Fibroblast of lung (primary cell): ENCODE data around the gene PKD2L1. TPM values are rescaled to one million over a fixed set of nuclear protein-coding genes. Genes with fewer than 3 reads are reported as not detected.
"Not testable (repeated sequence)": the region's sequence is repeated elsewhere in the genome, so short reads cannot be mapped to it uniquely, and the experiment has no call there.

Source experiments
- DNase-seq, 2 donors: peaks; one replicate each; pipeline versions ENCODE4 v3.0.0 to v3.0.0-alpha.2; 2010; ENCODE audit warnings: low read depth in 2 of 2
- H2AFZ ChIP-seq: 2 replicates; pipeline ENCODE4 v1.5.1; 2012; ENCODE audit warnings: low read length, control low read depth, inconsistent platforms
- H3K27ac ChIP-seq: 2 replicates; pipeline ENCODE4 v1.5.1; 2011; ENCODE audit warnings: low read length, control low read depth; ENCODE audit not compliant: insufficient read depth
- H3K27me3 ChIP-seq: 2 replicates; pipeline ENCODE4 v1.5.1; 2011; ENCODE audit warnings: mild to moderate bottlenecking, low read length; ENCODE audit not compliant: control insufficient read depth, insufficient read depth
- H3K36me3 ChIP-seq: 2 replicates; pipeline ENCODE4 v1.5.1; 2011; ENCODE audit warnings: low read length; ENCODE audit not compliant: control insufficient read depth, insufficient read depth
- H3K4me1 ChIP-seq: 2 replicates; pipeline ENCODE4 v1.5.1; 2011; ENCODE audit warnings: low read length; ENCODE audit not compliant: control insufficient read depth, insufficient read depth; ENCODE audit errors: extremely low read depth
- H3K4me2 ChIP-seq: 2 replicates; pipeline ENCODE4 v1.5.1; 2011; ENCODE audit warnings: low read length, control low read depth; ENCODE audit not compliant: insufficient read depth; ENCODE audit errors: extremely low read depth
- H3K4me3 ChIP-seq, 4 experiments: fragments of 200-600 bp in 1 of 4; sonication (generic) in 1 of 4; replicated peaks in 1 of 4; 2 replicates each; pipeline ENCODE4 v1.5.1; 2011 to 2016; ENCODE audit warnings: low read length in 4 of 4, low read depth in 3 of 4, mild to moderate bottlenecking in 3 of 4, control low read depth in 2 of 4, inconsistent platforms in 1 of 4, mixed read lengths in 1 of 4; ENCODE audit not compliant: insufficient read depth in 1 of 4; ENCODE audit errors: control extremely low read depth in 1 of 4
- H3K79me2 ChIP-seq: 2 replicates; pipeline ENCODE4 v1.5.1; 2012; ENCODE audit warnings: mild to moderate bottlenecking, low read length, inconsistent platforms; ENCODE audit not compliant: control insufficient read depth, insufficient read depth
- H3K9ac ChIP-seq: 2 replicates; pipeline ENCODE4 v1.5.1; 2011; ENCODE audit warnings: mild to moderate bottlenecking, low read length, control low read depth; ENCODE audit not compliant: insufficient read depth
- H3K9me3 ChIP-seq: 2 replicates; pipeline ENCODE4 v1.5.1; 2012; ENCODE audit warnings: low read depth, low read length; ENCODE audit not compliant: control insufficient read depth, insufficient read depth
- H4K20me1 ChIP-seq: 2 replicates; pipeline ENCODE4 v1.5.1; 2011; ENCODE audit warnings: low read length; ENCODE audit not compliant: control insufficient read depth, insufficient read depth; ENCODE audit errors: extremely low read depth
- EZH2 ChIP-seq: IDR thresholded peaks from 2 replicates; pipeline ENCODE4 v1.5.1; 2012; ENCODE audit warnings: low read length, control low read depth, mild to moderate bottlenecking; ENCODE audit errors: missing control alignments
- polyA plus RNA-seq, 2 donors: library from polyadenylated mRNA; depleted of rRNA in 1 of 2; stranded (reverse) in 1 of 2; unstranded in 1 of 2; fragments of >200 nt; gene quantifications; 2 replicates each; pipeline ENCODE4 v1.2.1, GENCODE V29; 2011 to 2012; ENCODE audit warnings: missing spikeins in 1 of 2
- total RNA-seq: library from RNA; depleted of rRNA; stranded (reverse); fragments of >200 nt; gene quantifications from 2 replicates; pipeline ENCODE4 v1.2.1, GENCODE V29; 2014
- TF ChIP-seq, protein P1 (sequence below), 2 donors: IDR thresholded peaks in 1 of 2; conservative IDR thresholded peaks in 1 of 2; 1 replicate in 1 of 2; 2 replicates in 1 of 2; pipeline ENCODE4 v1.5.1; 2011 to 2012; ENCODE audit warnings: low read length in 2 of 2, control low read depth in 1 of 2, inconsistent platforms in 1 of 2, low read depth in 1 of 2, mild to moderate bottlenecking in 1 of 2

Gene PKD2L1
- total and polyA plus RNA-seq, 2 donors (not counting 1 experiment from before 2014, with no cell fraction given), result not detected

DNA sequence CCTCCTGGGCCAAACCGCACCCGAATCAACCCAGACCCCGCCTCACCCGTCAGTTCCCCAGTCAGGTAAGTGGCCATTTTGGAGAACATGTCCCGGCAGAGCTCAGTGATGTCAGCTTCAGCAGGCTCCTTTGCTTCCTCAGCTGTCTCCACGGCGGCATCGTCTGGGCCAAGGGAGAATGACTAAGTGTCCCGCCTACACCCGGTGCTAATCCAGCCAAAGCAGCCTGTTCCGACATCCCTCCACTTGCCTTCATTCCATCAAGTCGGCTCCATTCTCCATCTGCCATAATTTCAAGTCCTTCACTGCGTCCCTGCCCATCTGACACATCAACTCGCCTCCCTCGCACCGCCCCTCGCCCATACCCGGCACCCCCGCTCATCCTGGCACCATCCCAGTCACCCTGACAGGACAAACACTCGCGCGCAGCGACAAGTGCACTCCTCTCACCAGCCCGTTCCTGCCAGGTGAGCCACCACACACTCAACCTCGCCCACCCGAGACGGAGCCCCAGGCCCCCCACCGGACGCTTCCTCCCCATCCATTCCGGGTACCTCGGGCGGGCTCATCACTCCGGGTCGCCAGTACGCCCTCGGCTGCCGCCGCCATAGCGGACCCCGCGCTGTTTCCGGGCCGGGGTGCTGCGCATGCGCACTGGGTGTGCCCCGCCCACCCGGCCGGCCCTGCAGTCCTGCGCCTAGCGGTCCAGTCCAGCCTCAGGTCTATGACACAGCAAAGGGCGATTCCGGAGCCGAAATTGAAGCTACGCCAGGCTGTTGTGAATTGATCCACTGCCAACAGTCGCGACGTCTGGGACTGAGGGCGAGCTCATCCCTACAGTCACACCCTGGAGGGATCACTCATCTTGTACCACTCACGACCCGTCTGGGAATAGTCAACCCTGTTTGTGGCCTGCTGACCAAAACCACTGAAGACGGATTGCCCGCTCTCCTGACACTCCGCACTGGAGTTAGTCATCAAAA, 43.7 kb downstream of the PKD2L1 start, which contains the start of gene BLOC1S2:
TSS of gene BLOC1S2 (minus strand) at position 630 of the 983 bp plus-strand sequence. CDS start at position 609, 21 bp downstream.
- Histone ChIP-seq H3K4me1 (no peaks in the 10 kb centered on the region), H3K9me3 (no peaks in the 10 kb centered on the region), H3K27me3 (no peaks in the 10 kb centered on the region), H3K9ac (peak within 1 kb of the TSS; percentile 87), H2AFZ (peak within 1 kb of the TSS; percentile 95), H3K36me3 (no peaks in the 10 kb centered on the region), H3K79me2 (peaks cover 42% of the 10 kb centered on the region), H3K4me3 (peak within 1 kb of the TSS; percentile 83 to 100 (median 93)), H3K4me2 (peak within 1 kb of the TSS; percentile 99), H3K27ac (peak within 1 kb of the TSS; percentile 94), H4K20me1 (no peaks in the 10 kb centered on the region)
- TF ChIP-seq, protein P1, sequence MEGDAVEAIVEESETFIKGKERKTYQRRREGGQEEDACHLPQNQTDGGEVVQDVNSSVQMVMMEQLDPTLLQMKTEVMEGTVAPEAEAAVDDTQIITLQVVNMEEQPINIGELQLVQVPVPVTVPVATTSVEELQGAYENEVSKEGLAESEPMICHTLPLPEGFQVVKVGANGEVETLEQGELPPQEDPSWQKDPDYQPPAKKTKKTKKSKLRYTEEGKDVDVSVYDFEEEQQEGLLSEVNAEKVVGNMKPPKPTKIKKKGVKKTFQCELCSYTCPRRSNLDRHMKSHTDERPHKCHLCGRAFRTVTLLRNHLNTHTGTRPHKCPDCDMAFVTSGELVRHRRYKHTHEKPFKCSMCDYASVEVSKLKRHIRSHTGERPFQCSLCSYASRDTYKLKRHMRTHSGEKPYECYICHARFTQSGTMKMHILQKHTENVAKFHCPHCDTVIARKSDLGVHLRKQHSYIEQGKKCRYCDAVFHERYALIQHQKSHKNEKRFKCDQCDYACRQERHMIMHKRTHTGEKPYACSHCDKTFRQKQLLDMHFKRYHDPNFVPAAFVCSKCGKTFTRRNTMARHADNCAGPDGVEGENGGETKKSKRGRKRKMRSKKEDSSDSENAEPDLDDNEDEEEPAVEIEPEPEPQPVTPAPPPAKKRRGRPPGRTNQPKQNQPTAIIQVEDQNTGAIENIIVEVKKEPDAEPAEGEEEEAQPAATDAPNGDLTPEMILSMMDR (conservative IDR thresholded peaks at IDR 0.05 in 1 of 2, IDR thresholded peaks at IDR 0.05 in 1 of 2; ENCODE audit: low read depth in 1 of 2, low read length in 2 of 2), result no peak
- no peak for TF ChIP-seq EZH2
- DNase-seq, result peak; percentile 86 to 93

GRCh38 chr10:100285326-100285725, 44.7 kb downstream of the PKD2L1 start:
- Histone ChIP-seq H3K4me3 (peak overlapping the region; percentile 83 to 100 (median 93)), H3K79me2 (peaks cover 45% of the 10 kb centered on the region), H3K4me2 (peak overlapping the region; percentile 99), H3K27ac (peak overlapping the region; percentile 94), H3K9ac (peak overlapping the region; percentile 87)
- DNase-seq, result peak in 1 of 2 donors; percentile 8
- not testable (repeated sequence) for H3K27me3 ChIP-seq, H4K20me1 ChIP-seq, H3K36me3 ChIP-seq, H3K9me3 ChIP-seq, H2AFZ ChIP-seq, H3K4me1 ChIP-seq

- Histone ChIP-seq H3K27ac (no peak overlapping the region), H3K79me2 (peaks cover 45% of the 10 kb centered on the region), H3K9me3 (no peaks in the 10 kb centered on the region), H4K20me1 (no peaks in the 10 kb centered on the region), H3K4me2 (no peak overlapping the region), H3K4me1 (no peaks in the 10 kb centered on the region), H3K4me3 (no peak overlapping the region), H3K36me3 (peaks cover 9% of the 10 kb centered on the region), H3K9ac (no peak overlapping the region), H3K27me3 (no peaks in the 10 kb centered on the region), H2AFZ (no peak overlapping the region)
- DNase-seq, result no peak
- TF ChIP-seq EZH2, result no peak
- TF ChIP-seq, protein P1 (conservative IDR thresholded peaks at IDR 0.05 in 1 of 2, IDR thresholded peaks at IDR 0.05 in 1 of 2; ENCODE audit: low read depth in 1 of 2, low read length in 2 of 2), result no peak
Measured at GRCh38 chr10:100282907-100283306, 47.1 kb downstream of the PKD2L1 start.

GRCh38 chr10:100276971-100277370, 53.1 kb downstream of the PKD2L1 start:
- not testable (repeated sequence) for H3K27ac ChIP-seq, H3K4me2 ChIP-seq, DNase-seq, H2AFZ ChIP-seq, H3K9ac ChIP-seq, H3K9me3 ChIP-seq, H3K4me1 ChIP-seq, H4K20me1 ChIP-seq, H3K4me3 ChIP-seq, H3K79me2 ChIP-seq, H3K27me3 ChIP-seq
- H3K36me3 ChIP-seq, result peaks cover 11% of the 10 kb centered on the region
